BLaER1 treated with 17β-estradiol and CSF1 and Interleukin-3, amounts not matched to agents 10 nM and 100 nM (cell line): ENCODE measurements around the gene PHLDA2.

Experiments
- H3K27ac ChIP-seq, 11 experiments: shearing (Covaris generic); formaldehyde crosslinking; 2 replicates each; pipeline ENCODE4 v1.8.1; 2022
- H3K27me3 ChIP-seq, 11 experiments: shearing (Covaris generic); formaldehyde crosslinking; 2 replicates each; pipeline ENCODE4 v1.8.1; 2022
- H3K36me3 ChIP-seq, 11 experiments: shearing (Covaris generic); formaldehyde crosslinking; 2 replicates each; pipeline ENCODE4 v1.8.1; 2022
- H3K4me1 ChIP-seq, 10 experiments: shearing (Covaris generic); formaldehyde crosslinking; 2 replicates each; pipeline ENCODE4 v1.8.1; 2022
- H3K4me2 ChIP-seq, 11 experiments: shearing (Covaris generic); formaldehyde crosslinking; 2 replicates each; pipeline ENCODE4 v1.8.1; 2022
- H3K4me3 ChIP-seq, 10 experiments: shearing (Covaris generic); formaldehyde crosslinking; 2 replicates each; pipeline ENCODE4 v1.8.1; 2022
- H3K9ac ChIP-seq, 11 experiments: shearing (Covaris generic); formaldehyde crosslinking; 2 replicates each; pipeline ENCODE4 v1.8.1; 2022
- H3K9me3 ChIP-seq, 11 experiments: shearing (Covaris generic); formaldehyde crosslinking; replicated peaks in 1 of 11; 2 replicates each; pipeline ENCODE4 v1.8.1; 2022
- H4K20me1 ChIP-seq, 11 experiments: shearing (Covaris generic); formaldehyde crosslinking; 2 replicates each; pipeline ENCODE4 v1.8.1; 2022
- Cebpa-rat ChIP-seq, 11 experiments: shearing (Covaris generic); IDR thresholded peaks; 2 replicates each; pipeline ENCODE4 v1.8.1; 2022

The PHLDA2 gene

DNA sequence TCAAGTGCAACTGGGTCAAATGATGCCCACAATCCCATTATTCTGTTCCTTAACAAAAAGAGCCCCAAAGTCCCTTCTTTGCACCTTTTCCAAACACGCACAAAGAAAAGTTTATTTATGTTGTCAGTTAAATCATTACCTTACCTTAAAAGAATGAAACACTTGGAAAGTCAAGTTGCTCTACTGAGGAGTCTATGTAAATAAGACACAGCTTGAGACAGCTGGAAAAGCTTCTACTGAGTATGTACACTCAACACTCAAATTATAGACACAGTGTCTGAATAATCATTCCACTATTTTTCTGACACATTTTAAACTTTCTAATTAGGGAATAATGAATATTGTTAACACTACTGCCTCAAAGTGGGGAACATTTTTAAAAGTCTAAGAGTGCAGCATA is 21.6 kb upstream of the PHLDA2 start:
- H3K27ac ChIP-seq = no peak overlapping the region
- no peaks in the 10 kb centered on the region for H3K9me3 ChIP-seq
- H3K27me3 ChIP-seq = no peaks in the 10 kb centered on the region
- H4K20me1 ChIP-seq = peaks cover 37 to 99% (median 80%) of the 10 kb centered on the region in 11 experiments; a peak in 21 of 22 replicates
- H3K36me3 ChIP-seq = peaks cover 86 to 100% (median 98%) of the 10 kb centered on the region in 11 experiments
- no peak overlapping the region for H3K9ac ChIP-seq
- peaks cover 16 to 53% (median 37%) of the 10 kb centered on the region in 10 experiments for H3K4me1 ChIP-seq
- no peak for TF ChIP-seq Cebpa-rat (IDR thresholded peaks at IDR 0.05)
- peak overlapping the region in 5 of 11 experiments; percentile 31 to 70 (median 60); a peak in 7 of 22 replicates for H3K4me2 ChIP-seq
- H3K4me3 ChIP-seq = no peak overlapping the region

DNA sequence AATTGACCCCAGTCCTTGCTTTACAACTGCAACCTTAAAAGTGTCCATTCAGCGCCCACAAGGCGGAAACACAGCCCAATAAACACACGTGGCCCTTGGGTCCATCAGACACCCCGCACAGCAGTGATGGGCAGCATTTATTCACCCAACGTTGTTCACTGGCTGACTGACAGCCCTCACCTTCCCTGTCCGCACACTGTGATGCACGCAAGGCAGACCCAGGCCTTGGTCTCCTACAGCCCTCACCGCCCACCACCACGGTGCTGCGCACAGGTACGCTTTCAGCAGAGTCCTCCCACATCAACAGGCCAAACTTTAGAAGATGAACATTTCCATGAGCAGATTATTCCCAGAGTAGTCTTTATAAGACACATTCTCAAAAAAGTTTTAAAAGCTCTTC is 20.7 kb upstream of the PHLDA2 start:
- Histone ChIP-seq H3K27me3 (no peaks in the 10 kb centered on the region), H4K20me1 (peaks cover 42 to 99% (median 79%) of the 10 kb centered on the region in 11 experiments; a peak in 21 of 22 replicates), H3K27ac (no peak overlapping the region), H3K36me3 (peaks cover 79 to 98% (median 93%) of the 10 kb centered on the region in 11 experiments), H3K4me2 (no peak overlapping the region), H3K9ac (no peak overlapping the region), H3K4me1 (peaks cover 25 to 62% (median 46%) of the 10 kb centered on the region in 10 experiments), H3K4me3 (no peak overlapping the region), H3K9me3 (no peaks in the 10 kb centered on the region)
- TF ChIP-seq Cebpa-rat (IDR thresholded peaks at IDR 0.05) = no peak

DNA sequence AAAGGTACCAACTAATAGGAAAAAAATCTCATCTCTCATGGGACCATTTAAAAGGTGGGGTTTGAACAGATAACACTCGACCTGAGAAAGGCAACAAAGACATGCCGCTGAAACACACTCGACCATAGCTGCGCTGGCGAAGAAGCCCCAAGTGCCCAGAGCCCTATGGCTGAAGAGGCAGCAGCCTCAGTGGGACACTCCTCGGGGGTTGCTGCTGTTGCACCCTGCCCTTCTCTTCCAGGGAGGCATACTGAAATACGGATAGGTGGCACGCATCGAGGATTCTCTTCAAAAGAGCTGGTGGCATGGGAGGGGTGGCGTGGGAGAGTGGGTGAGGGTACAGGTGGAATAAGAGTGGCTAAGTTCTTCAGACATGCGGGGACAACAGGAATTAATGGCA is 18.5 kb upstream of the PHLDA2 start:
- TF ChIP-seq Cebpa-rat (IDR thresholded peaks at IDR 0.05) = no peak
- Histone ChIP-seq H3K9ac (no peak overlapping the region), H3K27ac (no peak overlapping the region), H3K4me1 (peaks cover 25 to 76% (median 59%) of the 10 kb centered on the region in 10 experiments), H3K4me2 (no peak overlapping the region), H3K9me3 (no peaks in the 10 kb centered on the region), H3K36me3 (peaks cover 66 to 98% (median 87%) of the 10 kb centered on the region in 11 experiments), H4K20me1 (peaks cover 53 to 99% (median 86%) of the 10 kb centered on the region in 11 experiments; a peak in 21 of 22 replicates), H3K4me3 (no peak overlapping the region), H3K27me3 (no peaks in the 10 kb centered on the region)

DNA sequence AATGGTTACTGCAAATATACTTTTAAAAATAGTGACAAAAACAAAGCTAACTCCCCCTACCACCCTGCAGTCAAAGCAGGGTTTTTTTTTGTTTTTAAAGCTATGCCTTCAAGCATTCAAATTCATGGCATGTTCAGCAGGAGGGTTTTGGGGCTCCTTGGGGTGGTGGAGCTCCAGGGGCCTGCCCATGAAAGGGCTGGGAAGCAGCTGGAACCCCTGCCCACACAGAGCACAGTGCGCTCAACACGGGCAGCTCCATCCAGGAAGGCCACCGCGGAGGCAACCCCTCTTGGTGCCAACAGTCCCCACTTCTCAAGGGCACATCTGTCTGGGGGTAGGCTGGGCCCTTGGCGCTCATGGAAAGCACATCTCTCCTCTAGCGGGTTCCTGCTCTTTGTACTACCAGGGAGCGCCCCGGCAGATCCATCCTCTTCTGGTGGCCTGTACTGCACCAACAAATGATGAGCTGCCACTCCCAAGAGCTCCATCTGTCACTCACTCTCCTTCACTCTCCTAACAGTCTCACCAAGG is 16.6 kb upstream of the PHLDA2 start:
- Histone ChIP-seq H3K27me3 (no peaks in the 10 kb centered on the region), H3K4me1 (peaks cover 28 to 62% (median 51%) of the 10 kb centered on the region in 10 experiments), H4K20me1 (peaks cover 46 to 89% (median 74%) of the 10 kb centered on the region in 11 experiments; a peak in 21 of 22 replicates), H3K4me3 (0 out of 20 replicates have a peak overlapping the region, but pooled peaks of 1 of the 10 experiments have one; percentile 11), H3K27ac (peak overlapping the region in 7 of 11 experiments; percentile 1 to 57 (median 32); a peak in 6 of 22 replicates), H3K4me2 (peak overlapping the region; percentile 68 to 93 (median 75)), H3K36me3 (peaks cover 49 to 78% (median 68%) of the 10 kb centered on the region in 11 experiments), H3K9me3 (no peaks in the 10 kb centered on the region), H3K9ac (peak overlapping the region in 9 of 11 experiments; percentile 7 to 56 (median 33); a peak in 12 of 22 replicates)
- no peak for TF ChIP-seq Cebpa-rat (IDR thresholded peaks at IDR 0.05)

DNA sequence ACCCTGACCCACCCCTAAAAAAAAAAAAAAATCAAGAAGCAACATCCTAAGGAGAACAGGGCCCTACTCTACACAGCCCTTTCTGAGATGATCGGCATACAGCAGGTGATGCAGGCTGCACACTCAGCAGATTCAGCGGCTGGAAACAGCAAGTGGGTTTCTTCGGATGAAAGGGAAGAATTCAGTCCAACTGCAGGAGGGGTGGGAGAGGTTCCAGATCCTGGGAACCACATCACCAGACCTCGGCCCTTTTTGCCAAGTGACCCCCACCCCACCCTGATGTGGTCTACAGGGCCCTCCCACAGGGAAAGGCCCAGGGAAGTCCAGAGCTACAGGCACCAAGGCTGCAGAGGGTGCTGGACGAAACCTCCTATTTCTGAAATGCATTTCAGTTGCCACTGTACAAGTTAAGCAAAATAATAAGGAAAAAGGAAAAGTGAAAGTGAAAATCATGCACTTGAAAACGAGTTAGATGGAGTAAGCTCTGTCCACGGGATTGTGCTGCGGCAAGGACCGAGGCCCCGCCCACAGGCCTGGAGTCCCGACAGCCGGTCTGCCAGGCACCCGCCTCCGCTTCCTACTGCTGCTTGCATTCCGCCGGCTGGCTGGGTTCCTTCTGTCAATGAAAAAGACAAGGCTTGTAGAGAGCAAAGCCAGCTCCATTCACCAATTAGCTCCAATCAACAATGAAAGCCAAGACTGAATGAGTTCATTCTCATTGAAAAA is 16.0 kb upstream of the PHLDA2 start:
- peaks cover 43 to 72% (median 62%) of the 10 kb centered on the region in 11 experiments for H3K36me3 ChIP-seq
- TF ChIP-seq Cebpa-rat (IDR thresholded peaks at IDR 0.05) = no peak
- no peaks in the 10 kb centered on the region for H3K27me3 ChIP-seq
- H3K4me3 ChIP-seq = peak overlapping the region in 2 of 10 experiments; percentile 27 to 39; a peak in 3 of 20 replicates
- peak overlapping the region in 8 of 11 experiments; percentile 6 to 57 (median 32); a peak in 8 of 22 replicates for H3K27ac ChIP-seq
- H4K20me1 ChIP-seq = peaks cover 45 to 88% (median 72%) of the 10 kb centered on the region in 11 experiments; a peak in 21 of 22 replicates
- peaks cover 0 to 4% (median 1%) of the 10 kb centered on the region in 11 experiments; a peak in 12 of 22 replicates for H3K9me3 ChIP-seq
- peaks cover 34 to 67% (median 57%) of the 10 kb centered on the region in 10 experiments for H3K4me1 ChIP-seq
- H3K9ac ChIP-seq = peak overlapping the region in 8 of 11 experiments; percentile 7 to 56 (median 25); a peak in 10 of 22 replicates
- H3K4me2 ChIP-seq = peak overlapping the region; percentile 68 to 93 (median 75)

DNA sequence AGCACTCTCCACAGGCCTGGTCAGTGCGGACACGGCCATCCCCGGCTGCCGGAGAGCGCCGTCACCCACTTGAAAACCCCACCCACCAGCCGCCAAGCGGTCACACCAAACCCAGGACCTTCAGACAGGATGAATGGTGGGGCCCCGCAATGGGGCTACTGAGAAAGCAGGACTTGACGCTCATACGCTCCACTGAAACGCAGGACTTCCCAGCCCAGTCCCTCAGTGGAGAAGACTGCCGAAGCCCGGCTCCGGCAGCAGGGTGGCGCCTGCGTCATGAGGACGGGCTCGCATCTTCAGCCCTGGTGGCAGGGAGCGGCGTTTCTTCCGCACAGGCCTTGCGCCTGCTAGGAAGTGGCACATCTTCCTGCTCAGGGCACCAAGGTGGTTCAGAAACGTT is 15.3 kb upstream of the PHLDA2 start:
- Histone ChIP-seq H3K4me3 (no peak overlapping the region), H4K20me1 (peaks cover 39 to 81% (median 65%) of the 10 kb centered on the region in 11 experiments; a peak in 21 of 22 replicates), H3K27ac (peak overlapping the region in 4 of 11 experiments; percentile 16 to 32 (median 28); a peak in 4 of 22 replicates), H3K9me3 (peaks cover 2 to 11% (median 8%) of the 10 kb centered on the region in 11 experiments; a peak in 20 of 22 replicates), H3K4me2 (peak overlapping the region in 5 of 11 experiments; percentile 75 to 93 (median 84); a peak in 8 of 22 replicates), H3K9ac (no peak overlapping the region; a peak in 1 of 22 replicates), H3K27me3 (no peaks in the 10 kb centered on the region), H3K4me1 (peaks cover 34 to 73% (median 57%) of the 10 kb centered on the region in 10 experiments), H3K36me3 (peaks cover 36 to 68% (median 55%) of the 10 kb centered on the region in 11 experiments)
- no peak for TF ChIP-seq Cebpa-rat (IDR thresholded peaks at IDR 0.05)

DNA sequence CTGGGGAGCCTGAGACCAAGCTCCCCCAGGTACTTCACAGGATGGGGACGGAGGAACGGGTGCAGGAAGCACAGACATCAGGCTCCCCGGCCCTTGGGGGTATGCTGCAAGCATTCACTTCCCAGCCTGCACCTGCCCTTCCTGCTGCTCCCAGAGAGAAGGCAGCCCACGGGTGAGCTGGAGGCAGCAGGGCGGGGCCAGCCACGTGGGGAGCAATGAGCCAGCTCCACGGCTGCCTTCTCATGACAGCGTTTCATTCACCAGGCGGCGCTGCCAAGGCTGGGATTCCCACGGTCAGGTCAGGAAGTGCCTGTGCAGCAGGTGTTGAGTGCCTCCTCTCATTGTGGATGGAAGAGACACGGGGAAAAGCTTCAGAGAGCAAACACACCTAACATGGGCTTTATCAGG is 14.5 kb upstream of the PHLDA2 start:
- peaks cover 34 to 73% (median 59%) of the 10 kb centered on the region in 11 experiments; a peak in 21 of 22 replicates for H4K20me1 ChIP-seq

DNA sequence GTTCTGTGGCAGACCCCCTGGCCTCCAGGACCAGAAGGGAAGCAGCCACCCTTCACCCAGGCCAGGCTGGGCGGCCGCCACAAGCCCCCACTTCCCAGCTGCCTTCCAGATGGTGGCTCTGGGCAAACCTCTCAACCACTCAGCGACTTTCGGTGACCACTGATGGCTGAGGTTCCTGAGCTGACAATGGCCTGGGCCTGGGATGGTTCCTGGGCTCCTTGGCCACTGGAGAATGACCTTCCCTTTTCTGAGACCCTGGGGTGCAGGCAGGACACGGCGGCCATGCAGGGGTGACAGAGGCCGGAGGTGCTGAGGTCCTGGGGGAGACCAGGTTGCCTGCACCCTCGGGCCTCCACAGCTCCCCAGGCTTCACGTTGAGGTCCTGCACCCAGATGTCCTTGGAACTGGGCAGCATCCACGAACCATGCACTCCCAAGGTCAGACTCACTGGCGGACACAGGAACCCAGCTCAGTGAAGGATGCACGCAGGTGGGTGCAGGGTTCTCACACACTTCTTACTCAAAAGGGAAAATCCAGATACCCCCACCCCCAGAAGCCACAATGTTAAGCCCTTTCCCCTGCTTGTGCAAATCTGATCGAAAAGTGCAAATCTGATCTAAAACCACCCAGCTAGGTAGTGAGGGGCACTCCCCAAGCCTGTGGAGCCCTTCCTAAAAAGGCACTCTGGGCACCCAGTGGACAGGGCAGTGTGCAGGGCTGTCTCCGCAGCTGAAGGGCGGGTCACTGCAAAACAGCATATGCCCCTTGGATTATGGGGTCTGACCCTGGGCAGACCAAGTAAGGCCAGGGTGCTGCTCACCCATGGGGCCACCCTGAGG is 13.9 kb upstream of the PHLDA2 start:
- no peak for TF ChIP-seq Cebpa-rat (IDR thresholded peaks at IDR 0.05)
- peaks cover 15 to 25% (median 22%) of the 10 kb centered on the region in 11 experiments for H3K9me3 ChIP-seq
- peaks cover 34 to 70% (median 56%) of the 10 kb centered on the region in 10 experiments for H3K4me1 ChIP-seq
- H4K20me1 ChIP-seq = peaks cover 34 to 67% (median 53%) of the 10 kb centered on the region in 11 experiments; a peak in 21 of 22 replicates
- H3K27me3 ChIP-seq = no peaks in the 10 kb centered on the region
- H3K36me3 ChIP-seq = peaks cover 22 to 58% (median 41%) of the 10 kb centered on the region in 11 experiments
- no peak overlapping the region for H3K27ac ChIP-seq
- H3K4me2 ChIP-seq = peak overlapping the region in 4 of 11 experiments; percentile 5 to 86 (median 32); a peak in 3 of 22 replicates
- no peak overlapping the region for H3K9ac ChIP-seq
- H3K4me3 ChIP-seq = no peak overlapping the region

More for the DNA sequence above, 14.5 kb upstream of the PHLDA2 start:
- H3K9ac ChIP-seq = no peak overlapping the region
- H3K4me1 ChIP-seq = peaks cover 34 to 73% (median 57%) of the 10 kb centered on the region in 10 experiments
- H3K36me3 ChIP-seq = peaks cover 28 to 64% (median 47%) of the 10 kb centered on the region in 11 experiments
- peak overlapping the region in 4 of 11 experiments; percentile 5 to 86 (median 32); a peak in 4 of 22 replicates for H3K4me2 ChIP-seq
- H3K4me3 ChIP-seq = no peak overlapping the region
- H3K27me3 ChIP-seq = no peaks in the 10 kb centered on the region
- peak overlapping the region in 1 of 11 experiments; percentile 32; a peak in 1 of 22 replicates for H3K27ac ChIP-seq
- TF ChIP-seq Cebpa-rat (IDR thresholded peaks at IDR 0.05) = no peak
- peaks cover 10 to 19% (median 16%) of the 10 kb centered on the region in 11 experiments for H3K9me3 ChIP-seq
